Muscle of leg (tissue), 11 donors: ENCODE measurements around the gene VEGFA. TPM values are rescaled to one million over a fixed set of nuclear protein-coding genes. Genes with fewer than 3 reads are reported as not detected.

Experiments
- DNase-seq: peaks from one replicate; pipeline ENCODE4 v3.0.0; 2013
- H3K27ac ChIP-seq: one replicate; pipeline ENCODE4 v1.5.1; 2013; ENCODE audit warnings: mild to moderate bottlenecking, low read length, control low read depth
- H3K27me3 ChIP-seq: one replicate; pipeline ENCODE4 v1.6.1; 2013; ENCODE audit warnings: low read length; ENCODE audit not compliant: control insufficient read depth, insufficient read depth
- H3K36me3 ChIP-seq: one replicate; pipeline ENCODE4 v1.6.1; 2013; ENCODE audit warnings: low read length; ENCODE audit not compliant: control insufficient read depth, insufficient read depth
- H3K4me1 ChIP-seq: one replicate; pipeline ENCODE4 v1.6.1; 2013; ENCODE audit warnings: low read length; ENCODE audit not compliant: control insufficient read depth, insufficient read depth
- H3K4me3 ChIP-seq: one replicate; pipeline ENCODE4 v1.5.1; 2013; ENCODE audit warnings: low read length, control low read depth
- H3K9me3 ChIP-seq: replicated peaks from 2 replicates; pipeline ENCODE4 v1.6.1; 2013; ENCODE audit warnings: low read depth, low read length; ENCODE audit not compliant: control insufficient read depth
- WGBS: methylation state at CpG from one replicate; pipeline ENCODE4 v1.1.5; 2013; ENCODE audit warnings: missing lambda C conversion rate; ENCODE audit not compliant: insufficient coverage; 5-methylcytosine and 5-hydroxymethylcytosine counted together
- polyA plus RNA-seq, 8 donors: library from polyadenylated mRNA; unstranded; fragments of 120-200 nt; gene quantifications; one replicate each; pipeline versions ENCODE4 v1.2.1 to v1.2.3, GENCODE V29; 2013; ENCODE audit warnings: inconsistent platforms in 1 of 8, low replicate concordance in 1 of 8; ENCODE audit not compliant: insufficient read length in 8 of 8, insufficient read depth in 1 of 8
- total RNA-seq: library from RNA; stranded (reverse); fragments of 120-200 nt; gene quantifications from one replicate; pipeline ENCODE4 v1.2.4, GENCODE V29; 2013

Gene VEGFA
- total and polyA plus RNA-seq, 9 donors: 59.4 to 89.9 (median 70.1) TPM

GRCh38 chr6:43833223-43833995 is 63.4 kb downstream of the VEGFA start:
- Histone ChIP-seq H3K27me3 (peaks cover 6% of the 10 kb centered on the region), H3K4me3 (no peak overlapping the region), H3K9me3 (no peaks in the 10 kb centered on the region), H3K4me1 (no peaks in the 10 kb centered on the region), H3K27ac (no peak overlapping the region), H3K36me3 (no peaks in the 10 kb centered on the region)
- no peak for DNase-seq
- 77% methylated on average over 6 of the region's 7 CpGs for WGBS

GRCh38 chr6:43833996-43834390 is 64.0 kb downstream of the VEGFA start:
- no peak overlapping the region for H3K27ac ChIP-seq
- H3K36me3 ChIP-seq: no peaks in the 10 kb centered on the region
- peaks cover 6% of the 10 kb centered on the region for H3K27me3 ChIP-seq
- WGBS: 67% methylated on average over 7 of the region's 9 CpGs
- H3K9me3 ChIP-seq: no peaks in the 10 kb centered on the region
- H3K4me1 ChIP-seq: no peaks in the 10 kb centered on the region
- DNase-seq: no peak
- no peak overlapping the region for H3K4me3 ChIP-seq

- H3K27ac ChIP-seq: no peak overlapping the region
- no peaks in the 10 kb centered on the region for H3K36me3 ChIP-seq
- no peak overlapping the region for H3K4me3 ChIP-seq
- peaks cover 6% of the 10 kb centered on the region for H3K27me3 ChIP-seq
- no peak for DNase-seq
- H3K4me1 ChIP-seq: no peaks in the 10 kb centered on the region
- H3K9me3 ChIP-seq: no peaks in the 10 kb centered on the region
- no CpG with 5 or more reads among the region's 5 CpGs for WGBS
Observed at GRCh38 chr6:43834528-43835155, 64.6 kb downstream of the VEGFA start.

- no peak overlapping the region for H3K4me3 ChIP-seq
- DNase-seq: no peak
- no peak overlapping the region for H3K27ac ChIP-seq
- no peaks in the 10 kb centered on the region for H3K9me3 ChIP-seq
- 62% methylated on average over 6 of the region's 8 CpGs for WGBS
- no peaks in the 10 kb centered on the region for H3K4me1 ChIP-seq
- H3K36me3 ChIP-seq: no peaks in the 10 kb centered on the region
- peaks cover 2% of the 10 kb centered on the region for H3K27me3 ChIP-seq
Observed at GRCh38 chr6:43835872-43836419, 65.9 kb downstream of the VEGFA start.

Other genes with a start within 250 kb of the VEGFA start
- gene XPO5, start 194.2 kb upstream of the VEGFA start, total RNA-seq: 17.2 TPM
- gene XPO5, start 194.2 kb upstream of the VEGFA start, polyA plus RNA-seq: 10 to 100 TPM; 21.5 to 38.2 (median 25.5) TPM
- 8.2 TPM for gene POLH, start 194.0 kb upstream of the VEGFA start, total RNA-seq
- 10 to 100 TPM in 7 of 8 donors, 1 to 10 TPM in 1; 8.1 to 15.3 (median 12.0) TPM for gene POLH, start 194.0 kb upstream of the VEGFA start, polyA plus RNA-seq
- 33.5 TPM for gene GTPBP2, start 140.9 kb upstream of the VEGFA start, total RNA-seq
- gene GTPBP2, start 140.9 kb upstream of the VEGFA start, polyA plus RNA-seq: 10 to 100 TPM; 31.2 to 44.8 (median 37.7) TPM
- gene MAD2L1BP, start 134.4 kb upstream of the VEGFA start, total RNA-seq: 23.6 TPM
- gene MAD2L1BP, start 134.4 kb upstream of the VEGFA start, polyA plus RNA-seq: 10 to 100 TPM; 17.4 to 21.7 (median 19.3) TPM
- 0.49 TPM for gene RSPH9, start 125.2 kb upstream of the VEGFA start, total RNA-seq
- gene RSPH9, start 125.2 kb upstream of the VEGFA start, polyA plus RNA-seq: 1 to 10 TPM in 1 of 8 donors, under 1 TPM in 7; 0.41 to 1.1 (median 0.79) TPM
- 43.5 TPM for gene MRPS18A, start 82.4 kb upstream of the VEGFA start, total RNA-seq
- gene MRPS18A, start 82.4 kb upstream of the VEGFA start, polyA plus RNA-seq: 10 to 100 TPM; 28.4 to 43.7 (median 32.0) TPM